Liver (tissue), 9 donors: ENCODE data around the gene CDA. TPM values are rescaled to one million over a fixed set of nuclear protein-coding genes. Genes with fewer than 3 reads are reported as not detected.

Experiments
- DNase-seq: peaks from one replicate; pipeline ENCODE4 v3.0.0-alpha.2; 2017; ENCODE audit warnings: low spot score
- H3K27ac ChIP-seq, 2 donors: one replicate each; pipeline ENCODE4 v1.7.0; 2013; ENCODE audit warnings: inconsistent platforms in 2 of 2, low read length in 2 of 2, control low read depth in 1 of 2, low read depth in 1 of 2, mild to moderate bottlenecking in 1 of 2
- H3K27me3 ChIP-seq, 4 donors: one replicate each; pipeline versions ENCODE4 v1.6.1 to v1.7.0; 2013; ENCODE audit warnings: low read length in 3 of 4, inconsistent platforms in 1 of 4, mild to moderate bottlenecking in 1 of 4, moderate library complexity in 1 of 4; ENCODE audit not compliant: control insufficient read depth in 4 of 4, insufficient read depth in 4 of 4
- H3K36me3 ChIP-seq, 4 donors: one replicate each; pipeline versions ENCODE4 v1.6.1 to v1.7.0; 2013; ENCODE audit warnings: low read length in 3 of 4, mild to moderate bottlenecking in 3 of 4, low read depth in 1 of 4, moderate library complexity in 1 of 4; ENCODE audit not compliant: control insufficient read depth in 4 of 4, insufficient read depth in 3 of 4
- H3K4me1 ChIP-seq, 4 donors: one replicate each; pipeline versions ENCODE4 v1.6.1 to v1.7.0; 2013; ENCODE audit warnings: low read length in 3 of 4, mild to moderate bottlenecking in 3 of 4, moderate library complexity in 1 of 4; ENCODE audit not compliant: control insufficient read depth in 4 of 4, insufficient read depth in 4 of 4
- H3K4me3 ChIP-seq, 3 donors: one replicate each; pipeline versions ENCODE4 v1.6.1 to v1.7.0; 2013; ENCODE audit warnings: low read length in 3 of 3, control low read depth in 1 of 3, low read depth in 1 of 3, mild to moderate bottlenecking in 1 of 3
- H3K9ac ChIP-seq, 2 donors: one replicate each; pipeline ENCODE4 v1.7.0; 2013; ENCODE audit warnings: low read length in 2 of 2, mild to moderate bottlenecking in 2 of 2, moderate library complexity in 2 of 2, control low read depth in 1 of 2, low read depth in 1 of 2
- H3K9me3 ChIP-seq, 4 donors: one replicate each; pipeline versions ENCODE4 v1.6.1 to v1.7.0; 2013; ENCODE audit warnings: low read length in 3 of 4; ENCODE audit not compliant: control insufficient read depth in 4 of 4
- ATF3 ChIP-seq: IDR thresholded peaks from 2 replicates; pipeline ENCODE4 v1.6.1; 2016; ENCODE audit warnings: antibody characterized with exemption
- EGR1 ChIP-seq, 2 donors: IDR thresholded peaks; 2 replicates each; pipeline ENCODE4 v1.6.1; 2016 to 2018; ENCODE audit warnings: antibody characterized with exemption in 2 of 2, low read depth in 2 of 2
- FOXA1 ChIP-seq: IDR thresholded peaks from 2 replicates; pipeline ENCODE4 v1.6.1; 2016; ENCODE audit warnings: antibody characterized with exemption
- FOXA2 ChIP-seq: IDR thresholded peaks from 2 replicates; pipeline ENCODE4 v1.6.1; 2016; ENCODE audit warnings: antibody characterized with exemption
- MAX ChIP-seq: IDR thresholded peaks from 2 replicates; pipeline ENCODE4 v1.6.1; 2016; ENCODE audit warnings: antibody characterized with exemption
- RAD21 ChIP-seq, 2 donors: IDR thresholded peaks; 2 replicates each; pipeline ENCODE4 v1.6.1; 2016; ENCODE audit warnings: antibody characterized with exemption in 2 of 2, mild to moderate bottlenecking in 2 of 2
- REST ChIP-seq: IDR thresholded peaks from 2 replicates; pipeline ENCODE4 v1.6.1; 2016; ENCODE audit warnings: antibody characterized with exemption, mild to moderate bottlenecking
- RXRA ChIP-seq, 2 donors: IDR thresholded peaks; 2 replicates each; pipeline ENCODE4 v1.6.1; 2017 to 2018; ENCODE audit warnings: antibody characterized with exemption in 2 of 2, mild to moderate bottlenecking in 1 of 2
- TAF1 ChIP-seq: conservative IDR thresholded peaks from 2 replicates; pipeline ENCODE4 v1.6.1; 2016; ENCODE audit warnings: antibody characterized with exemption, mild to moderate bottlenecking
- WGBS: extraction: QIAGEN DNeasy Blood & Tissue Kit; methylation state at CpG from one replicate; pipeline ENCODE4 v1.1.7; 2013; 5-methylcytosine and 5-hydroxymethylcytosine counted together
- polyA plus RNA-seq, 2 donors: library from polyadenylated mRNA; stranded (reverse) in 1 of 2; unstranded in 1 of 2; fragments of 200-250 nt in 1 of 2; fragments of >200 nt in 1 of 2; fragmentation: Nextera tagmentation in 1 of 2; extraction: Ambion mirVana in 1 of 2; gene quantifications; one replicate each; pipeline versions ENCODE4 v1.2.1 to v1.2.3, GENCODE V29; 2013 to 2015
- total RNA-seq, 2 donors: library from RNA; depleted of rRNA; stranded (reverse); fragments of >200 nt; gene quantifications; one replicate each; pipeline ENCODE4 v1.2.3, GENCODE V29; 2014
- TF ChIP-seq, protein P1 (sequence below): fragments of 150-350 bp; IDR thresholded peaks from 2 replicates; pipeline ENCODE4 v1.5.1; 2017; ENCODE audit warnings: improper control_type of control experiment, low read depth, low read length; ENCODE audit not compliant: missing input control
- donor health status: healthy.
- donor health status: healthy.
- donor health status: healthy.
- donor health status: healthy.
- donor health status: healthy.

The CDA gene
- total and polyA plus RNA-seq, 4 donors: 0.42 to 38.9 (median 16.9) TPM

- H3K36me3 ChIP-seq: no peaks in the 10 kb centered on the region
- WGBS: 94% methylated on average over 1 of the region's 1 CpG
- no peaks in the 10 kb centered on the region for H3K9me3 ChIP-seq
- H3K4me1 ChIP-seq: no peaks in the 10 kb centered on the region
- H3K27ac ChIP-seq: no peak overlapping the region
- no peak overlapping the region for H3K4me3 ChIP-seq
- no peak for DNase-seq
- TF ChIP-seq EGR1 (IDR thresholded peaks at IDR 0.05; ENCODE audit: low read depth in 2 of 2): no peak
- TF ChIP-seq FOXA2: no peak
- no peak for TF ChIP-seq RXRA (IDR thresholded peaks at IDR 0.05)
- no peak for TF ChIP-seq RAD21 (IDR thresholded peaks at IDR 0.05)
- no peak for TF ChIP-seq MAX
- H3K9ac ChIP-seq: no peak overlapping the region
- H3K27me3 ChIP-seq: peaks cover 0 to 10% (median under 1%) of the 10 kb centered on the region in 4 donors
Observed at GRCh38 chr1:20540281-20540680, 48.6 kb upstream of the CDA start.

DNA sequence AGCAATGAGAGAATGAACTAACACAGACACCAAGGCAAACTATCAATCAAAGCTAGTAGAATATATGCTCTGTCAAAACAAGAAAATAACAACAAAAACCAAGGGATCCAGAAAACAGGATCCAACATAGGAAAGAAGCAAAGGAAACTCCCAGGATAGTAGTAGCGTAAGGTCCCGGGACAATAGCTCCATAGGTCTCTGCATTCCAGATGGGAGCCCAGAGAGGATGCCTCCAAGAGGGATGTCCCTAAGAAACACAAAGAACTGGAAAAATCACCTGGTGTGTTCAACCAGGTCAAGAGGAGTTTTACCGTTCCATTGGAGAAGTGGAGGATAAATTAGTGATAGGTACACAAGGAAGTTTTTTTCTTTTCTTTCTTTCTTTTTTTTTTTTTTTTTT, 42.3 kb upstream of the CDA start:
- no peaks in the 10 kb centered on the region for H3K9me3 ChIP-seq
- WGBS: 86% methylated on average over 3 of the region's 3 CpGs

More for the DNA sequence above, 42.3 kb upstream of the CDA start:
- Histone ChIP-seq H3K27me3 (peaks cover 0 to 7% (median 0%) of the 10 kb centered on the region in 4 donors), H3K36me3 (no peaks in the 10 kb centered on the region), H3K9ac (no peak overlapping the region), H3K4me3 (no peak overlapping the region), H3K27ac (no peak overlapping the region), H3K4me1 (no peaks in the 10 kb centered on the region)
- no peak for DNase-seq
- TF ChIP-seq ATF3: no peak
- TF ChIP-seq, protein P1, sequence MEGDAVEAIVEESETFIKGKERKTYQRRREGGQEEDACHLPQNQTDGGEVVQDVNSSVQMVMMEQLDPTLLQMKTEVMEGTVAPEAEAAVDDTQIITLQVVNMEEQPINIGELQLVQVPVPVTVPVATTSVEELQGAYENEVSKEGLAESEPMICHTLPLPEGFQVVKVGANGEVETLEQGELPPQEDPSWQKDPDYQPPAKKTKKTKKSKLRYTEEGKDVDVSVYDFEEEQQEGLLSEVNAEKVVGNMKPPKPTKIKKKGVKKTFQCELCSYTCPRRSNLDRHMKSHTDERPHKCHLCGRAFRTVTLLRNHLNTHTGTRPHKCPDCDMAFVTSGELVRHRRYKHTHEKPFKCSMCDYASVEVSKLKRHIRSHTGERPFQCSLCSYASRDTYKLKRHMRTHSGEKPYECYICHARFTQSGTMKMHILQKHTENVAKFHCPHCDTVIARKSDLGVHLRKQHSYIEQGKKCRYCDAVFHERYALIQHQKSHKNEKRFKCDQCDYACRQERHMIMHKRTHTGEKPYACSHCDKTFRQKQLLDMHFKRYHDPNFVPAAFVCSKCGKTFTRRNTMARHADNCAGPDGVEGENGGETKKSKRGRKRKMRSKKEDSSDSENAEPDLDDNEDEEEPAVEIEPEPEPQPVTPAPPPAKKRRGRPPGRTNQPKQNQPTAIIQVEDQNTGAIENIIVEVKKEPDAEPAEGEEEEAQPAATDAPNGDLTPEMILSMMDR: no peak
- no peak for TF ChIP-seq RXRA (IDR thresholded peaks at IDR 0.05)
- TF ChIP-seq FOXA1: no peak
- TF ChIP-seq TAF1: no peak
- no peak for TF ChIP-seq REST
